HEK293 (cell line): ENCODE measurements around the gene MAGEL2.

Experiments used
- CTCF ChIP-seq: fragments of 450-650 bp; formaldehyde crosslinking; IDR thresholded peaks from 2 replicates; pipeline ENCODE4 v1.5.1; 2016; ENCODE audit warnings: missing biosample characterization, missing genetic modification characterization
- ZBTB26 ChIP-seq: fragments of 450-650 bp; formaldehyde crosslinking; optimal IDR thresholded peaks from 2 replicates; pipeline ENCODE3; 2016; ENCODE audit warnings: missing biosample characterization, mild to moderate bottlenecking, missing genetic modification characterization
- ZFP41 ChIP-seq: fragments of 450-650 bp; formaldehyde crosslinking; IDR thresholded peaks from 2 replicates; pipeline ENCODE4 v1.5.1; 2016; ENCODE audit warnings: missing biosample characterization, missing genetic modification characterization, borderline replicate concordance
- ZNF580 ChIP-seq: fragments of 450-650 bp; formaldehyde crosslinking; IDR thresholded peaks from 2 replicates; pipeline ENCODE4 v1.5.1; 2016; ENCODE audit warnings: missing biosample characterization, missing genetic modification characterization

- TF ChIP-seq ZFP41 (tag by site-specific recombination): no peak
- no peak for TF ChIP-seq ZBTB26
- TF ChIP-seq CTCF (tag by site-specific recombination): no peak
- TF ChIP-seq ZNF580: no peak
These were observed 47.6 kb upstream of the MAGEL2 start for GRCh38 chr15:23695282-23695681.
